ENCODE data around the gene SLC9A8.

GRCh38 chr20:49781676-49782075 is 31.0 kb upstream of the SLC9A8 start:
- TF ChIP-seq POLR2A (IDR thresholded peaks at IDR 0.05): no peak
- TF ChIP-seq CTCF (IDR thresholded peaks at IDR 0.05): no peak
- TF ChIP-seq POLR2AphosphoS5 (IDR thresholded peaks at IDR 0.05; ENCODE audit: insufficient read depth in 1 of 2, low read depth in 1 of 2): no peak

Data from vagina (tissue), 2 donors.